Keratinocyte (primary cell): ENCODE measurements around the gene TBC1D14.

ENCODE experiments used
- CTCF ChIP-seq, 3 experiments: IDR thresholded peaks in 1 of 3; conservative IDR thresholded peaks in 1 of 3; optimal IDR thresholded peaks in 1 of 3; 2 replicates in 2 of 3; 3 replicates in 1 of 3; pipeline versions ENCODE3 to v1.5.1; 2011; ENCODE audit warnings: low read length in 3 of 3, mild to moderate bottlenecking in 3 of 3, moderate library complexity in 2 of 3, control low read depth in 1 of 3, inconsistent platforms in 1 of 3; ENCODE audit not compliant: insufficient read depth in 2 of 3; ENCODE audit errors: extremely low read depth in 1 of 3
- EZH2 ChIP-seq: IDR thresholded peaks from one replicate; pipeline ENCODE4 v1.6.1; 2012; ENCODE audit warnings: inconsistent platforms, mild to moderate bottlenecking, low read length, moderate library complexity

GRCh38 chr4:7067452-7068278, 158.0 kb downstream of the TBC1D14 start, which contains the start of gene GRPEL1:
- TF ChIP-seq CTCF (optimal IDR thresholded peaks at IDR 0.05 in 1 of 3, IDR thresholded peaks at IDR 0.05 in 1 of 3, conservative IDR thresholded peaks at IDR 0.05 in 1 of 3; ENCODE audit: extremely low read depth in 1 of 3, insufficient read depth in 2 of 3, low read length in 3 of 3) (no peak), EZH2 (no peak)
